Stomach (tissue), 4 donors: ENCODE results near the gene CLRN1.

Experiments used
- EP300 ChIP-seq: sonication (generic); formaldehyde crosslinking; IDR thresholded peaks from one replicate; pipeline ENCODE4 v1.6.1; 2017; ENCODE audit warnings: antibody characterized with exemption
- POLR2A ChIP-seq, 4 donors: fragments of 450-650 bp; IDR thresholded peaks; one replicate each; pipeline ENCODE4 v1.6.1; 2016; ENCODE audit warnings: antibody characterized with exemption in 4 of 4, control low read depth in 2 of 4, mild to moderate bottlenecking in 1 of 4, moderate library complexity in 1 of 4
- POLR2AphosphoS5 ChIP-seq, 3 donors: sonication (generic); formaldehyde crosslinking; IDR thresholded peaks; one replicate each; pipeline ENCODE4 v1.6.1; 2016; ENCODE audit warnings: antibody characterized with exemption in 3 of 3
- TF ChIP-seq, protein P1 (sequence below), 7 experiments: fragments of 450-650 bp in 4 of 7; fragments of 200-600 bp in 3 of 7; sonication (generic) in 3 of 7; IDR thresholded peaks; one replicate each; pipeline ENCODE4 v1.5.1; 2016 to 2019; ENCODE audit warnings: antibody characterized with exemption in 7 of 7, control low read depth in 2 of 7, mild to moderate bottlenecking in 1 of 7

DNA sequence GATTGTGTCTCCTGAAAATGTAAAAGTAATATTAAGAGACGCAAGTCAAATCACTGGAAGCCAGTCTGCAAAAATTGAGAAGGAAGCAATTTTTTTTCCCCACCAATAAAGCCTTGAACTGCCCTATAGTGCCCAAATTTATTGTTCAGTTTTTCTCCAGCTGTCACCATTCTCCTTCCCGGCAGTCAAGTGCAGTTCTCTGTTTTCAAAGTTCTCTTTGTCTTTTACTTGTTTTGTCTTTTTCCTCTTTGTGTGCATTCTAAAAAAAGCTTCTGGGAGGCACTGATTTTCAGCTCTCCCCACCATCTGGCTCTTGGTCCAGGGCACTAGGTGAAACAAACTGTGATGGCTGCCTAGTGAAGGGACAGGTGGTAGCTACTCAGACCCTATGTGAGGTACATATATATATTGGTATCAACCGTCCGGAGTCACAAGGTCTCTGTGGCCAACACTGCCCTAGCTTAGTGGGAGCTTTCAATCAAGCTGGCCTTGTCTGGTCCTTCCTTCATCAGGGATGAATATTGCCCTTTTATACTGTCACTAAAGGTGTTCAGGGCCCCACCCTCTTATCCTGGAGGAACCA is 6.1 kb upstream of the CLRN1 start:
- no peak for TF ChIP-seq POLR2AphosphoS5 (IDR thresholded peaks at IDR 0.05)
- TF ChIP-seq, protein P1, sequence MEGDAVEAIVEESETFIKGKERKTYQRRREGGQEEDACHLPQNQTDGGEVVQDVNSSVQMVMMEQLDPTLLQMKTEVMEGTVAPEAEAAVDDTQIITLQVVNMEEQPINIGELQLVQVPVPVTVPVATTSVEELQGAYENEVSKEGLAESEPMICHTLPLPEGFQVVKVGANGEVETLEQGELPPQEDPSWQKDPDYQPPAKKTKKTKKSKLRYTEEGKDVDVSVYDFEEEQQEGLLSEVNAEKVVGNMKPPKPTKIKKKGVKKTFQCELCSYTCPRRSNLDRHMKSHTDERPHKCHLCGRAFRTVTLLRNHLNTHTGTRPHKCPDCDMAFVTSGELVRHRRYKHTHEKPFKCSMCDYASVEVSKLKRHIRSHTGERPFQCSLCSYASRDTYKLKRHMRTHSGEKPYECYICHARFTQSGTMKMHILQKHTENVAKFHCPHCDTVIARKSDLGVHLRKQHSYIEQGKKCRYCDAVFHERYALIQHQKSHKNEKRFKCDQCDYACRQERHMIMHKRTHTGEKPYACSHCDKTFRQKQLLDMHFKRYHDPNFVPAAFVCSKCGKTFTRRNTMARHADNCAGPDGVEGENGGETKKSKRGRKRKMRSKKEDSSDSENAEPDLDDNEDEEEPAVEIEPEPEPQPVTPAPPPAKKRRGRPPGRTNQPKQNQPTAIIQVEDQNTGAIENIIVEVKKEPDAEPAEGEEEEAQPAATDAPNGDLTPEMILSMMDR (IDR thresholded peaks at IDR 0.05) = no peak
- TF ChIP-seq POLR2A (IDR thresholded peaks at IDR 0.05) = no peak
- no peak for TF ChIP-seq EP300
